Measurements from ENCODE around the gene PDZD7. TPM values are rescaled to one million over a fixed set of nuclear protein-coding genes. Genes with fewer than 3 reads are reported as not detected.
A peak's percentile ranks its signal among the peaks of the same experiment; 100 is the strongest.

Gene PDZD7
- total RNA-seq, 1 experiment from 2014 or later = 1.8 TPM

DNA sequence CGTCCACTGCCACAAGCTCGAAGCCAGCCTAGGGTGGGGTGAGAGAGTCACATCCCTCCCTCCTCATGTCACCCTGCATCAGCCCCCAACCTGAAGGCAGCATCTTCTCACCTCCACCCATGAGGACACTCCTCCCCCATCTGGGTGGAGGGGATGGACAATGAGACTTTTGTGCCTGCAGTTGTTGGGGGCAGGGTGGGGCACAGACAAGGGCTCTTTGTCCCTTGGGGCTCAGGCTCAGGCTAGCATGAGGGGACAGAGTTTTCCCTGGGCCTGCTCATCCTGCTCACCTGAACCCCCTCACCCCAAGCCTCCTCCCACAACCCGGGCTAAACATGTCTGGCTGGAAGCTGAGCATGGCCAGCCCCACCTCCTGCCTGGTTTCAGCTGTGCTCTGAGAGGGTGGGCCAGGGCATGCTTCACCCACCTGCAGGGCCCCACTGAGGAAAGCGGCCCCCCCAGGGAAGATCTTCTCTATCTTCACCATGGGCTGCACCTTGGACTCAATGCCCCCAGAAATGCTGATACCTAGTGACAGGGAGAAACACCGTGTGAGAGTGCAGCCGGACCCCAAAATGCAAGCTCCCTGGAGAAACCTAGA, 22.0 kb downstream of the PDZD7 start:
- H3K4me1 ChIP-seq (ENCODE audit: control insufficient read depth, insufficient read depth, low read length) = peaks cover 23% of the 10 kb centered on the region
- in situ Hi-C loops (cut with HindIII; ENCODE audit: low pct_unique_long_range_greater_than_20kb, low sequenced_read_pairs) (no loop called here), intact Hi-C loops (cut with micrococcal nuclease; ENCODE audit: unreplicated experiment) (no loop called here)
- ATAC-seq (no peak), DNase-seq (ENCODE audit: low read depth, low spot score) (no peak)
- H3K27ac ChIP-seq (ENCODE audit: low read length) = no peak overlapping the region
- H3K9me3 ChIP-seq (ENCODE audit: control insufficient read depth, insufficient read depth, low read depth, low read length) = no peaks in the 10 kb centered on the region
- BruUV-seq (replicated peaks) = no TSS peak
- POLR2A ChIA-PET = no interaction called here
- H3K4me3 ChIP-seq (ENCODE audit: low read depth in 2 of 2, low read length in 2 of 2) = no peak overlapping the region
- no peaks in the 10 kb centered on the region for H3K27me3 ChIP-seq (ENCODE audit: control insufficient read depth, insufficient read depth, low read length)
- TF ChIP-seq POLR2AphosphoS5 (IDR thresholded peaks at IDR 0.05; ENCODE audit: low read depth, low read length) (no peak), SIN3A (IDR thresholded peaks at IDR 0.05; ENCODE audit: borderline replicate concordance, insufficient read depth, low read depth, low read length) (no peak), TCF7L2 (IDR thresholded peaks at IDR 0.05; ENCODE audit: low read depth, low read length) (no peak)
- TF ChIP-seq, protein P1, sequence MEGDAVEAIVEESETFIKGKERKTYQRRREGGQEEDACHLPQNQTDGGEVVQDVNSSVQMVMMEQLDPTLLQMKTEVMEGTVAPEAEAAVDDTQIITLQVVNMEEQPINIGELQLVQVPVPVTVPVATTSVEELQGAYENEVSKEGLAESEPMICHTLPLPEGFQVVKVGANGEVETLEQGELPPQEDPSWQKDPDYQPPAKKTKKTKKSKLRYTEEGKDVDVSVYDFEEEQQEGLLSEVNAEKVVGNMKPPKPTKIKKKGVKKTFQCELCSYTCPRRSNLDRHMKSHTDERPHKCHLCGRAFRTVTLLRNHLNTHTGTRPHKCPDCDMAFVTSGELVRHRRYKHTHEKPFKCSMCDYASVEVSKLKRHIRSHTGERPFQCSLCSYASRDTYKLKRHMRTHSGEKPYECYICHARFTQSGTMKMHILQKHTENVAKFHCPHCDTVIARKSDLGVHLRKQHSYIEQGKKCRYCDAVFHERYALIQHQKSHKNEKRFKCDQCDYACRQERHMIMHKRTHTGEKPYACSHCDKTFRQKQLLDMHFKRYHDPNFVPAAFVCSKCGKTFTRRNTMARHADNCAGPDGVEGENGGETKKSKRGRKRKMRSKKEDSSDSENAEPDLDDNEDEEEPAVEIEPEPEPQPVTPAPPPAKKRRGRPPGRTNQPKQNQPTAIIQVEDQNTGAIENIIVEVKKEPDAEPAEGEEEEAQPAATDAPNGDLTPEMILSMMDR (IDR thresholded peaks at IDR 0.05) = no peak
- TF ChIP-seq, protein P2, sequence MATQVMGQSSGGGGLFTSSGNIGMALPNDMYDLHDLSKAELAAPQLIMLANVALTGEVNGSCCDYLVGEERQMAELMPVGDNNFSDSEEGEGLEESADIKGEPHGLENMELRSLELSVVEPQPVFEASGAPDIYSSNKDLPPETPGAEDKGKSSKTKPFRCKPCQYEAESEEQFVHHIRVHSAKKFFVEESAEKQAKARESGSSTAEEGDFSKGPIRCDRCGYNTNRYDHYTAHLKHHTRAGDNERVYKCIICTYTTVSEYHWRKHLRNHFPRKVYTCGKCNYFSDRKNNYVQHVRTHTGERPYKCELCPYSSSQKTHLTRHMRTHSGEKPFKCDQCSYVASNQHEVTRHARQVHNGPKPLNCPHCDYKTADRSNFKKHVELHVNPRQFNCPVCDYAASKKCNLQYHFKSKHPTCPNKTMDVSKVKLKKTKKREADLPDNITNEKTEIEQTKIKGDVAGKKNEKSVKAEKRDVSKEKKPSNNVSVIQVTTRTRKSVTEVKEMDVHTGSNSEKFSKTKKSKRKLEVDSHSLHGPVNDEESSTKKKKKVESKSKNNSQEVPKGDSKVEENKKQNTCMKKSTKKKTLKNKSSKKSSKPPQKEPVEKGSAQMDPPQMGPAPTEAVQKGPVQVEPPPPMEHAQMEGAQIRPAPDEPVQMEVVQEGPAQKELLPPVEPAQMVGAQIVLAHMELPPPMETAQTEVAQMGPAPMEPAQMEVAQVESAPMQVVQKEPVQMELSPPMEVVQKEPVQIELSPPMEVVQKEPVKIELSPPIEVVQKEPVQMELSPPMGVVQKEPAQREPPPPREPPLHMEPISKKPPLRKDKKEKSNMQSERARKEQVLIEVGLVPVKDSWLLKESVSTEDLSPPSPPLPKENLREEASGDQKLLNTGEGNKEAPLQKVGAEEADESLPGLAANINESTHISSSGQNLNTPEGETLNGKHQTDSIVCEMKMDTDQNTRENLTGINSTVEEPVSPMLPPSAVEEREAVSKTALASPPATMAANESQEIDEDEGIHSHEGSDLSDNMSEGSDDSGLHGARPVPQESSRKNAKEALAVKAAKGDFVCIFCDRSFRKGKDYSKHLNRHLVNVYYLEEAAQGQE (IDR thresholded peaks at IDR 0.05; ENCODE audit: insufficient read depth in 1 of 2, low read depth in 2 of 2, low read length in 1 of 2) = no peak
- CTCF ChIA-PET = no interaction called here
- H3K36me3 ChIP-seq (ENCODE audit: control insufficient read depth, insufficient read depth, low read length) = no peaks in the 10 kb centered on the region

DNA sequence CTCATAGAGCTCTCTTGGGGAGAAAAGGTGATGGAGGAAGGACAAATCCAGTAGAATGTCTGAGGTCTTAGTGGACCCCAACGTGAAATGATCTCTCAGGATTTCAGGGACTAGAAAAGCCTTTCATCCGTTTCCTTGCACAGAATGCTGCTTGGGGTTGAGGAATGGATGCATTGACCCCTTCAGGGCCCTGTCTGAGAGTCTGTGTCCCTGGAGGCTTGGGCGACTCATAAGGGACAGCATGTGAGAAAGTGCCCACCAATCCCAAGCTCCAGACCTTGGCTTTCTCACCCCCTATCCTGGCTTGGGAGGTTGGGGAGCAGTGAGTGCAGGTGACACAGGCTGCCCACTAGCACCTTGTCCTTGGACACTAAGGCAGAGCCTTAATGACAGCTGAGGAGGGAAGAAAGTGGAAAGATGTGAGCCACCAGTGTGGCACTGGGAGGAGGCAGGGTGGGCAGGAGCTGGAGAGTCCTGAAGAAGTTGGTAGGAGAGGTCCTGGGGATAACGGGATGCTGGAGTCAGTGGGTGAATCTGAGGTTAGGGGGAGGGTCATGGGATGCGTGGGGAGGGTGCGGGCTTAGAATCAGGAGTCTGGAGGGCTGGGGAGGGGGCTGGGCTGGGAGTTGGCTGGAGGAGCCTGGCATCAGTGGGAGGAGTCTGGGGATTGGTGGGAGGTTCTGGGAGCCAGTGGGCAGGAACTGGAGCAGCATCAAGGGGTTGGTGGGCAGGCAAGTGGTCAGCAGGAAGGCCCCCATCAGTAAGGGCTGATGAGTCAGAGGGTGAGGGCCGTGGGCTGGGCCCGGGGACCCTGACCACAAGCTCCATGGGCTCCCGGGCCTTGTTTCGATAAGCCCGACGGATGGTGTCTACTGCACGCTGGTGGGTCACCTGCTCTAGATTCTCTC, 22.8 kb downstream of the PDZD7 start:
- H3K9me3 ChIP-seq (ENCODE audit: control insufficient read depth, insufficient read depth, low read depth, low read length) = no peaks in the 10 kb centered on the region
- ChIA-PET CTCF (interaction anchor here (2.1 kb wide), 1 partner anchor 11 kb away, joined by 9 read pairs; no protein-coding TSS in a partner anchor), POLR2A (no interaction called here)
- no peak for DNase-seq (ENCODE audit: low read depth, low spot score)
- H3K36me3 ChIP-seq (ENCODE audit: control insufficient read depth, insufficient read depth, low read length) = peaks cover 3% of the 10 kb centered on the region; the same call in 1 of the 2 replicates
- TF ChIP-seq POLR2AphosphoS5 (IDR thresholded peaks at IDR 0.05; ENCODE audit: low read depth, low read length) (0 out of 2 replicates have a peak, but pooled peaks have one; percentile 37), SIN3A (IDR thresholded peaks at IDR 0.05; ENCODE audit: borderline replicate concordance, insufficient read depth, low read depth, low read length) (no peak)
- intact Hi-C loops (cut with micrococcal nuclease; ENCODE audit: unreplicated experiment) (no loop called here), in situ Hi-C loops (cut with HindIII; ENCODE audit: low pct_unique_long_range_greater_than_20kb, low sequenced_read_pairs) (no loop called here)
- H3K27me3 ChIP-seq (ENCODE audit: control insufficient read depth, insufficient read depth, low read length) = no peaks in the 10 kb centered on the region
- peaks cover 22% of the 10 kb centered on the region for H3K4me1 ChIP-seq (ENCODE audit: control insufficient read depth, insufficient read depth, low read length)
- no peak for ATAC-seq
- 0 out of 2 replicates have a peak overlapping the region, but pooled peaks have one; percentile 4 for H3K27ac ChIP-seq (ENCODE audit: low read length)
- BruUV-seq (replicated peaks) = no TSS peak
- no peak overlapping the region for H3K4me3 ChIP-seq (ENCODE audit: low read depth in 2 of 2, low read length in 2 of 2)
